Right lung (tissue), 5 donors: Measurements from ENCODE around the gene ELAPOR1. TPM values are rescaled to one million over a fixed set of nuclear protein-coding genes. Genes with fewer than 3 reads are reported as not detected.

Source experiments
- DNase-seq, 2 donors: peaks; one replicate each; pipeline ENCODE4 v3.0.0-alpha.2; 2013
- polyA plus RNA-seq, 5 donors: library from polyadenylated mRNA; unstranded; fragments of 120-200 nt; gene quantifications; one replicate each; pipeline versions ENCODE4 v1.2.1 to v1.2.3, GENCODE V29; 2013; ENCODE audit warnings: inconsistent platforms in 1 of 5, low replicate concordance in 1 of 5; ENCODE audit not compliant: insufficient read length in 5 of 5, insufficient read depth in 1 of 5

ELAPOR1 gene
- polyA plus RNA-seq, 5 donors, result 8.2 to 11.5 (median 10.5) TPM

DNA sequence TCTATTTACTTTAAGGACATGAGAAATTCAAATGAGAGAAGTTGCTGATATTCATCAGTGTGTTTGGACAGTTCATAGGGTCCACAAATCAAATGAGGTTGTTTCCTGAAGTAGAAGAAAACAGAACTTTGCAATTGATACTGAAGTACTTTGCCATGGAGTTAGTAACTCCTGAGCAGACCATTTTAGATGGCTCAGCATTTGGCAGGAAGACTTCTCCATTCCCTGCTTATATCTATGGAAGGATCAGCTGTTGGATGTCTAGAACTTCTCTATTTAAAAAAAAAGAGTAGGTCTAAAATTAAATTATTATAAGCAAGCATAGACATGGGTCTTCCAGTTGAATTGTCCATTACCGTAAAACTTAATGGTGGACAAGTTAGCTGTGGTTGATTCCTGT lies 18.3 kb upstream of the ELAPOR1 start:
- DNase-seq, result no peak

DNA sequence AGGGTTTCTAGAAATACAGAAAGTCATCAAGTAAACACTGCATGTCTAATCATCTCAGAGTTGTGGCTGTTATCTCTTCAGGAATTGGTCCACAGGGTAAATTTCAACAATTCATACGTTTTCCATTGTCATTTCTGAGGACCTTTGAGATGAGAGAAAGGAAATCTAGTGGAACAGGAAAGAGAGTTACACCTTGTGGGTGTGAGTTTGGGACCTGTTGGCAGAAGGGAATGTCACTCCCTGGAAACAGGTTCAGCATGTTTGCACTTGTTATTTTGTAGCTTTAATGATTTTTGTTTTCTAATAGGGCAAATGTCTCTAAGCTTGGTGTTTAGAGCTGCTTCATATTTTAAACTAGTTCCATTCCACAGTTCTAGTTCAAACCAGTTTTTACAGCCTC lies 17.8 kb upstream of the ELAPOR1 start:
- DNase-seq, result no peak

DNA sequence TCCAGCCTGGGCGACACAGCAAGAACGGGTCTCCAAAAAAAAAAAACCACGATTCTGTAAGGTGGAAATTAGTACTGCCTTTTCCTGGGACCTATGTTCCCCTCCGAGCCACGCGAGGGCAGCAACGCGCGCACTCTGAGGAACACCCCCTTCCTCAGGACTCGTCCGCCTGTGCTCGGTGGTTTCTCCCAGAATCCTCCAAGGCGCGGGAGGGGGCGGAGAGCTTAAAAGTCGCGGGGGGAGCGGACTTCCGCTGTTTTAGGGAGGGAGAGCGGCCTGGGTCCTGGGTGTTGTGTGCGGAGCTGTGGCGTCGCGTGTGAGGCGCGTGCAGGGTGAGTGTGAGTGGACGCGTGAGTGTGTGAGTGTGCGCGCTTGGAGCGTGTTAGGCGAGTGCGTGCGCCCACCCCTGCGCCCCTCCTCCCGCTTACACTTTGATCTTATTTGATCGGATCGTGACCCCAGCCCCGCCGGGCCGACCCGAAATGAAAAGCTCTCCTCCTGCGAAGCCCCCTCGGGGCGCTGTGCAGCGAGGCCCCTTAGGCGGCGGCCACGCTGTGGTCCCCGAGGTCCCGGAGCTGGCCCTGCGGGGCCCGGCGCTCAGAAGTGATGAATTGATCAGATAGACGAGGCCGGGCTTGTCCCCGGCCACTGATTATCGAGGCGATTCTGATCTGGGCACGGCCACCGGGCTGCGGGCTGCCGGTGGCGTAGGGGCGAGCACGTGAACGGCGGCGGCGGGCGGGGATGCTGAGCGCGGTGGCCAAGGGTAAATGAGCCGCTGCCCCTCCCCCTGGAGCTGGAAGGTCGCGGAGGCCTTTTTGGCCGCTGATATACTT lies 13.8 kb upstream of the ELAPOR1 start:
- DNase-seq, result peak; percentile 95

DNA sequence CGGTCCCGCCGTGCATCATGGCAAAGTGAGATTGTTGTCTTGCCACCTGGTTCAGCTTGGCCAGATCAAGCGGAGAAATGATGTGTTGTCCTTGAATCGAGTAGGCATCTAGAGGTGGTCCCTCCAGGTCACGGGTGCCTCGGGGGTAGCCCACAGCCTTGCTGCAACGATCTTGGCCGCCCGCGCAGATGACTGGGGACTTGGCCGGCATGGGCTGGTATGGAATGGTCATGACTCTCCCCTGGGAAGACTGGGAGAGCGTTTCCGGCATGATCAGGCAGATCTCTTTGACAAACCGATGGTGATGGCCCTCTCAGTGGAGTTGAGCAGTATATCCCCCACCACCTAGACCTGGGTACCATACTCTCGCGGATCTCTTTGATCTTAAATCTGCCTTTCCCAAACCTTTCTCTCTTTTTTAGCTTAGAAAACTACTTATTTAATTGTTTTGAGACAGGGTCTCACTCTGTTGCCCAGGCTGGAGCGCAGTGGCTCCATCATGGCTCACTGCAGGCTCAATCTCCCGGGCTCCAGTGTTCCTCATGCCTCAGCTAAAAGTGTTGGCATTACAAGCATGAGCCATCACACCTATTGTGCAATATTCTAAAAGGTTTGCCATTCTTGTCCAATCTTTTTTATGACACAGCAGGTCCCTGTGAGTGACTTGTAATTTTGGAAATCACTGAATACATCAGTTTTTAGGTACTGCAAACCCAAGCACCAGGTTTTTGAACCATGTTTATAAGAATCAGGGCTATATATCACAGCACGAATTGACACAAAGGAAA lies 9.4 kb upstream of the ELAPOR1 start:
- DNase-seq, result no peak

DNA sequence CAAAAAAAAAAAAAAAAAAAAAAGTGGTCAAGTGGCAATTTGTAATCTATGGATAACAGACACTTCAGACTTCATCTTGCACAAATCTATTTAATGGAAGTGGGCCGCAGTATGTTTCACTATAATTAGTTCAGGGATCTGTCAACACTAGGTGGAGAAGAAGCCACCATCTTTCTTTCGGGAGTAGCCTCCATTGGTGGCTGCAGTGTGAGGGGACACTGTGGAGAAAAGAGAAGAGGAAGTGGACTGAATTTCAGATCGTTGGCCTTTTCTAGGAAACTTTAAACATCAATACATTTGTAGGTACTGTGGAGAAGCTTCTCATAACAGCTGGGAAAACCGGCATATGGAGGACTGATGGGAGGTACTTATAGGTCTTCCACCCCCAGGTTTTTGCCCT lies 8.0 kb upstream of the ELAPOR1 start:
- DNase-seq, result no peak

DNA sequence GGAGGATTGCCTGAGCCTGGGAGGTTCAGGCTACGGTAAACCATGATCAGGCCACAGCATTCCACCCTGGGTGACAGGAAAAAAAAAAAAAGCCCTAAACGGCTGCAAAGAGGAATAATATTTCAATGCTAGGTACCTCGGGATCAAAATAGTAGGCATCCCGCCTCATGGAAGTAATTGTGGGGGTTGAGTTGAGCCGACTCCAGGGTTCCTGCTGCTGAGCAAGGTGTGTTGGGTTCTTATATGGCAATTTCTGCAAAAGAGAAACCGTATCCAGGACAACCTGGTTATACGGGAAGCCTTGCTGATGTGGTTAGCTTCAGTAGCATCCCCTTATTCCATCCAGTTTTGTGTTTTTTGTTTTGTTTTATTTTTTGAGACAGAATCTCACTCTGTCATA lies 6.1 kb upstream of the ELAPOR1 start:
- DNase-seq, result no peak

DNA sequence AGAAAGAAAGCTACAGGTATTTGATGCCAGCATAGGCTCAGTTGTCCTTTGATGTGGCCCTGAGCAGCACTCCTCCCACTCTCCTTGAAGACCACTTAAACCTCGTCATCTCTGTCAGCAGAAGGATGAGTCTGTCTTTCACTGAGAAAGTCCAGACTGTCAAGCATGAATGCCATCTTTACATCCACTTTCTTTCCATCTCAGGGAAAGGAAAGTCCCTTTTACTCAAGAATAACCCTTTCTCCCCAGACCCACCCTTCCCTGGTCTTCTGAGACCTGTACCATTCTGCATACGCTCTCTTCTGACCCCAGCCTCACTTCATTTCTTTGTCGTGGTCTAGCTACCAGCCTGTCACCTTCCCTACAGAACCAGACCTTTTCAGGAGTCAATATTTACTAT lies 4.0 kb upstream of the ELAPOR1 start:
- DNase-seq, result no peak

DNA sequence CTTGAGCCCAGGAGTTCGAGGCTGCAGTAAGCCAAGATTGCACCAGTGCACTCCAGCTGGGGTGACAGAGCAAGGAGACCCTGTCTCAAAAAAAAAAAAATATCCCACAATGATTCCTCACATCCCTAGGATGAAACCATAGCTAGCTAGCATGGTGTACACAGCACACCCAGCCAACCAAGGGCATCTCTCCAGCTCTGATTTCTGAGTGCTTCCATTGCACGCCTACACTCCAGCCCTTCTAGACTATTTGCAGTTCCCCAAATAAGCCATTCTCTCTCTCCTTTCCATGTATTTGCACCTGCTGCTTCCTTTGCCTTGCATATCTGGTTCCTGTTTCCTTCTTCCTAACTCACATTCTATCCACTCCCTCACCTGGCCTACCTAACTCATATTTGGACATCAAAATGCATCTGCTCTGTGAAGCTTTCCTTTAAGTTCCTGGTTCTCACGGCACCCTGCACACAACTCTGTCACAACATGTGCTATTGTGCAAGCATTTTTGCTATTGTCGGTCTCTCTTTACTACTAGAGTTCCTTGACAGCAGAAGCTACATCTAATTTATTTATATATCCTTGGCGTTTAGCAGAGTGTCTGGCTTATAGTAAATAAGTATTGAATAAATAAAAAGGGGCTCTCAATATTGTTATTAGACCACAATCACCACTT lies 2.4 kb upstream of the ELAPOR1 start:
- DNase-seq, result no peak

DNA sequence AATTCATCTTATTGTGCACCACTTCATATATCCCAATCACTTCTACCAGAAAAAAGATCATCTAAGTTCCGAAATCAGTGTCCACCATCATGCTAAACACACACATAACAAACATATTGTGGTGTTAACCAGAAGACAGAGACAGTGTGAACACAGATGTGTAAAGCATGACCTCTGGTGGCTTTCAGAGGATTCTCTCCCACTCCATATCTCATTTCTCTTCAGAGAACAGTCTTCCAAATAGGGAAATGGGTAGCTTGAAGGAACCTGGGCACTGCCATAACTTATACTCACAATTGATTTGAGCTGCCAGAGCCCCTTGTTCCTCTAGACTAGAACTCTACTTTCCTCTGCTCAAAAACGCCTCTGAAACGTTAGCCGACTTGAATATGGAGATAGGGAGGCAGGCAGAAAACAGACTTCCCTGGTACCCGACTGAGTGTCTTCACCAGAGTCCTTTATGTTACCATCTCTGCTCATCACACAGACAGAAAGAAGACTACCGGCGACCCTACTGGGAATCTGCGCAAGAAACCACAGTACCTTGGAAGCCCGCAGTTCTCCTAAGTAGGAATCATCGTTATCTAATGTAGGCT lies 1.8 kb upstream of the ELAPOR1 start:
- no peak for DNase-seq

DNA sequence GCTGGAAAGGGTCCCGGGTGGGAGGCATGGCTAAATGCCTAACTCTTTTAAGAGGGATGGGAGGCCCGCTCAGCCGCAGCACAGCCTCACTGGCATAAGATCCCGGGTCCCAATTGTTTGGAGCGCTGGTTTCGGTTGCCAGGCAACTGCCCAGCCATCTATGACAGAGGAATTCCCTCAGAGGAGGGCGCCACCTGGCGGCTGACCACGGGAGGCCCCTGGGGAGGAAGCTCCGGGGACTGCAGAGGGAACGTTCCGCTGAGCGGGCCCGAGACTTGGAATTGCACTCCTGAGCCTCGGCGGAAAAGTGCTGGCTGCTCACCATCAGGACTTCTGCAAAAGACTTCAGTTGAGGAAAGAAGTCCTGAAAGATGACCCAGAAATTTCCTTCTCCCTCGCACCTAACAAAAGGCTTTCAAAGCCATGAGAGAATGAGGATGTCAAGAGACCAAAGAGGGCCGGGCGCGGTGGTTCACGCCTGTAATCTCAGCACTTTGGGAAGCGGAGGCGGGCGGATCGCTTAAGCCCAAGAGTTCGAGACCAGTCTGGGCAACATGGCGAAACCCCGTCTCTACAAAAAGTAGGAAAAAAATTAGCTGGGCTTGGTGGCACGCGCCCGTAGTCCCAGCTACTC lies 1.1 kb upstream of the ELAPOR1 start:
- peak; percentile 88 to 89 for DNase-seq

DNA sequence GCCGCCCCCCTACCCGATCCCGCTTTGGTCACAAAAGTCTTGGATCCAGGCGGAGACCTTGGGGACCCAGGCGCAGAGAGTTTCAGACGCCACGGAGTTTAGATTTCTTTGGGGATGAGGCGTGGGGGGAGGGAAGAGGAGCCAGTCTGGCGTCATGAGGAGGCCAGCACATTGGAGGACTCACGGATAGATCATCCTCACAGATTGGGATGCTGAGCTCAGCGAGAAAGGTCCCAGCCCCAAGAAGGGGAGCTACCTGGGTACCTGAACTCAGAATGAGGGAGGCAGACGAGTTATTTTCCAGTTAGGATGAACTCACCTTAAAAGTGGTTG lies 393 bp downstream of the ELAPOR1 start:
- no peak for DNase-seq

DNA sequence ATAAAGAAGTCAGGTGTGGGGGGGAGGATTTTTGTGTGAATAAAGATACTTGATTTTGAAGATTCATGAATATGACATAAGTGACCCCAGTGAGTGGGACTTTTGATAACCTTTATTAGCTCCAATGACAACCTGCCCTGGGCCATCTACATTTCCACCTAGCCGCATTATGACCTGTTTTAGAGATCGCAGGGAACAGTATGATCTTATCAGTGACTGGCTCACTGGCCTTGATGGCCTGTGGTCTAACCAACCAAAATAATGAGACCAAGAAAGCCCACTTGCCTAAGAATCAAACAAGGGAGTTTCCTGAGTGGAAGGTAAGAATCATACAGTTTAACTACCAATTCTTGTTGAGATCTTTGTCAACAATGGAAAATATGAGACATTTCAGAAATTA lies 1.8 kb downstream of the ELAPOR1 start:
- DNase-seq, result no peak

DNA sequence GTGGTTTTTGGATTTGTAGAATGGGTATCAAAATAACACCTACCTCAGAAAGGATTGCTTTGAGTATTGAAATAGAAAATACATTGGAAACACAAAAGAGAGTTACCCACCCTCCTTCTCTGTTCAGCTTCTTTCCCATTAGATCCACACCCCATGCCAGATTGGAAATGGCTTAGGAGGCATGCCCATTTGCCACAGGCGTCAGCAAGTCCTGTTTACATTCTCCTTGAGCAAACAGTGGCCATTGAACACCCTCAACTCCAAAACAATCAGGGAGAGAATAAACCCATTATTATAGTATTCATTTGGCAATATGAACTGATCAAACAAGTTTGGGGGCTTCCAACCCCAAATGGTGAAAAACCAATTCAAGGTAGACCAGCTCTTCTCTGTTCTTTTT lies 2.4 kb downstream of the ELAPOR1 start:
- no peak for DNase-seq

DNA sequence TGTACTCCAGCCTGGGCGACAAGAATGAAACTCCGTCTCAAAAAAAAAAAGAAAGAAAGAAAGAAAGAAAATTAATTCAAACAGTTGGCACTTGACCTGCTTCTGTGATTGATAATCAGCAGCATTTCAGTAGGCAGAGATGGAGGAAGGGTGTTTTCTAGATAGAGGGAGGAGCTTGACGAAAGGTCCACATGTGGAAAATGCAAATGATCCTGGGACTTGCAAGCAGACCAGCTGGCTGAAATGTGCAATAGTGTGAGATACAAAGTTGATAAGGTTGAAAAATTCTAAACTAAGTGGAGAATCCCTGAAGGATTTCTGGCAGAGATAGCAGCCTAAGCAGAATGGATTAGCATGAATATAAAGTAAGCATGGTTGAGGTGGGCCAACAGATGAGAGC lies 4.2 kb downstream of the ELAPOR1 start:
- no peak for DNase-seq

DNA sequence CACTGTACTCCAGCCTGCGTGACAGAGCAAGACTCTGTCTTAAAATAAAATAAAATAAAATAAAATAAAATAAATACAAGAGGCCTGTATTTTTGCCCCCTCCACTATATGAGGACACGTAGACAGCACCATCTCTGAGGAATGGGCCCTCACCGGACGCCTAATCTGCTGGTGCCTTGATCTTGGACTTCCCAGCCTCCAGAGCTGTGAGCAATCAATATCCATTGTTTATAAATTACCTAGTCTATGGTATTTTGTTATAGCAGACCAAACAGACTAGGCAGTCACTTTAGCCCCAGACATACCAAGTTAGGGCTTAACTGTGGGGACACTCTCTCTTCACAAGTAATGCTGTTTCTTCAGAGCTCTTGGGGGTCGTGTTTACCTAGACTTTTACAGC lies 6.4 kb downstream of the ELAPOR1 start:
- no peak for DNase-seq

DNA sequence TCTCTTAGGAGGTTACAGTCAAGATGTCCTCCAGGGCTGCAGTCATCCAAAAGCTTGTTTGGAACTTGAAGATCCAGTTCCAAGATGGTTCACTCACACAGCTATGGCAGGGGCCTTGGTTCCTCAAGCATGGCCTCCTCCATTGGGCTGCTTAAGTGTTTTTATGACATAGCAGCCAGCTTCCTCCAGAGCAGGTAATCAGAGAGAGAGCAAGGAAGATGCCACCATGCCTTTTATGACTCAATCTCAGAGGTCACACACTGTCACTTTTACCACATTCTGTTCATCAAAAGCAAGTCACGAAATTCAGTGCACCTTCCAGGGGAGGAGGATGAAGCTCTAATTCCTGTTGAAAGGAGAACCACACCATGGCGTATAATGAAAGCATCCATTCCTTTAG lies 17.1 kb downstream of the ELAPOR1 start:
- DNase-seq, result no peak

DNA sequence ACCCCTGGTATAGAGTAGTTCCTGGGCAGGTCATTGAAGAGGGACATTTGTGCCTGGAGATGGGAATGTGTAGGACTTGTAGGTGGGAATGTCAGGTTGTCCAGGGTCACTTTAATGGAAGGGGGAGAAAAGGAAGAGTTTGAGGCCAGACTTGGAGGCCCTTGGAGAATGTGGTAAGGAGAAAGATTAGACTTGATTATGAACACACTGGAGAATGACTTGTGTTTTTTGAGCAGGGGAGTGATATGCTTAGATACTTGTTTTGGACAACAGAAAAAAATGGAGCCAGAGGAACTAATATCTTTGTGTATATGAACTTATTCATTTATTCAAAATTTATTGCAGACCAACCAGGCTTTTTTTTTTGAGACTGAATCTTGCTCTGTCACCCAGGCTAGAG lies 17.9 kb downstream of the ELAPOR1 start:
- no peak for DNase-seq

DNA sequence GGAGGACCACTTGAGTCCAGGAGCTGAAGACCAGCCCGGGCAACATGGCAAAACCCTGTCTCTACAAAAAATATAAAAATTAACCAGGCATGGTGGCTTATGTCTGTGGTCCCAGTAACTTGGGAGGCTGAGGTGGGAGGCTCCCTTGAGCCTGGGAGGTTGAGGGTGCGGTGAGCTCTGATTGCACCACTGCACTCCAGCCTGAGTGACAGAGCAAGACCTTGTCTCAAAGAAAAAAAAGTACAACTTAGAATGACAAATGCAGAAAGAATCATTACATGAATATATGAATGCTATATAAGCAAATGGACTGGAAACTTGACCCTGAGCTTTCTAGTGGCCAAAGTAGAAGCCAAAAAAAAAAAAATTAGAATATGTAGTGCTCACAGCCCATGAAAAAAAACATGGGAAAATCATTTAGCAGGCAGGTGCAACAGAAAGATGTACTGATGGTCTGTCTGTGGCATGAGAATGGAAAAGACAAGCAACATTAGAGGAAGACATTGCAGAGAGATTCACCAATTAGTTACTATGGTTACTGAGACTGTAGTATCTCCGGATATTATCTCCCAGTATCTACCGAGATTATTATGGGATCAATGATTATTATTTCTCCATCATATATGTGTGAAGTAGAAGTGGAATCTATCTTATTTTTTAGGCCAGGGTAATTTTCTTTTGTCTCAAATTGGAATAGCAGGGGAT lies 19.2 kb downstream of the ELAPOR1 start:
- no peak for DNase-seq

DNA sequence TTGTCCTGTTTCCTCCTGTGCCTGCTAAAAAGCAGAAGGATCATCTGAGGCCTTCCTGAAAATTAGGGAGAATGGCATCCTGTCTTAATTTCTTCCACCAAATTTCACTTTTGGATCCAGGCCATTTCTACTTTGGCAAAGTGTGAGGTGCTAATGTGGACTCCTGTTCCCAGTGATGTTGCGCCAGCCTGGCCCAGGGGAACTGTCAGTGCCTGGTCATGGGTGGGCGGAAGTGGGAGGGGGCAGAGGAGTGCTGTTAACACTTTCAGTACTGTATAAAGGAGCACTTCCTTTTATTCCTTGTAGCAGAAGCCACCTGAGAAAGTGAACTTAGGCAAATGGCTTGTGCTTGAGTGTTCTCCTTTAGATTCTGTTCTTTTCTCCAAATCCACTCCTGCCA lies 19.9 kb downstream of the ELAPOR1 start:
- no peak for DNase-seq

DNA sequence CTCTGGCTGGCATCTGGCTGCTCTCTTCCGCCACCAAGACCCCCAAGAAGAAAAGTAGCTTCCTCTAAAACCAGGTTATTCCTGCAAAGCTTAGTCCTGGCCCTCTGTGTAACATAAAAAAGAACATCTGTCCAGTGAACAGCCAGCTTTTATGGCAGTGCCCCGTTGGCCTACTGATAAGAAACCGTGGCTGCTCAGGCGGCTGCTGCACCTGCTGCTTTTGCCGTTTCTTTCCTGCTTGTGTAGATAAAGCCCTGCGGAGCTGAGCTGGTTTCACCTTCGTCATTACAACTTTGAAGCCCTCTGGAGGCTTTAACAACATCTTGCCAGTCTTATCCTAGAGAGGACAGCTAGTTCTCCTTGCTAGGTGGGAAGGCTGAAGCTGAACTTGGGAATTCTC lies 20.5 kb downstream of the ELAPOR1 start:
- peak in 1 of 2 donors; percentile 6 for DNase-seq

DNA sequence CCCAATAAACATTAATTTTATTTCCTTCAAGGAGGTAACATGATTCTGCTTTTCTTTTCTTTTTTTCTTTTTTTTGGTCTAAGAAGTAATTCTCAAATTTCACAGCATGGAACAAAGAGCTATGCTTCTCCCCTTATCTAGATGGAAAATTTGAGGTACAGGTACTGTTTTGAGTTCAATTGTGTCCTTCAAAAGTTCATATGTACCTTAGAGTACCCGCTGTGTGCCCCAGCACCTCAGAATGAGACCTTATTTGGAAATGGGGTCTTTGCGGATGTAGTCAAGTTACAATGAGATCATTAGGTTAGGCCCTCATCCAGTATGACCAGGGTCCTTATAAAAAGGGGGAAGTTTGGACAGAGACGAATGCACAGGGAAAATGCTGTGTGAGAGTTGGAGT lies 22.0 kb downstream of the ELAPOR1 start:
- no peak for DNase-seq
